ENCODE data around the gene HMGB3.

- no peak for TF ChIP-seq REST (IDR thresholded peaks at IDR 0.05; ENCODE audit: insufficient replicate concordance, low read depth)
- TF ChIP-seq, protein P1, sequence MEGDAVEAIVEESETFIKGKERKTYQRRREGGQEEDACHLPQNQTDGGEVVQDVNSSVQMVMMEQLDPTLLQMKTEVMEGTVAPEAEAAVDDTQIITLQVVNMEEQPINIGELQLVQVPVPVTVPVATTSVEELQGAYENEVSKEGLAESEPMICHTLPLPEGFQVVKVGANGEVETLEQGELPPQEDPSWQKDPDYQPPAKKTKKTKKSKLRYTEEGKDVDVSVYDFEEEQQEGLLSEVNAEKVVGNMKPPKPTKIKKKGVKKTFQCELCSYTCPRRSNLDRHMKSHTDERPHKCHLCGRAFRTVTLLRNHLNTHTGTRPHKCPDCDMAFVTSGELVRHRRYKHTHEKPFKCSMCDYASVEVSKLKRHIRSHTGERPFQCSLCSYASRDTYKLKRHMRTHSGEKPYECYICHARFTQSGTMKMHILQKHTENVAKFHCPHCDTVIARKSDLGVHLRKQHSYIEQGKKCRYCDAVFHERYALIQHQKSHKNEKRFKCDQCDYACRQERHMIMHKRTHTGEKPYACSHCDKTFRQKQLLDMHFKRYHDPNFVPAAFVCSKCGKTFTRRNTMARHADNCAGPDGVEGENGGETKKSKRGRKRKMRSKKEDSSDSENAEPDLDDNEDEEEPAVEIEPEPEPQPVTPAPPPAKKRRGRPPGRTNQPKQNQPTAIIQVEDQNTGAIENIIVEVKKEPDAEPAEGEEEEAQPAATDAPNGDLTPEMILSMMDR (IDR thresholded peaks at IDR 0.05; ENCODE audit: insufficient read depth, low read length) = no peak
- TF ChIP-seq POLR2AphosphoS5 (IDR thresholded peaks at IDR 0.05; ENCODE audit: low read depth) = no peak
- TF ChIP-seq SPI1 (IDR thresholded peaks at IDR 0.05; ENCODE audit: borderline replicate concordance, low read depth) = no peak
Observed at GRCh38 chrX:150940844-150941495, 42.2 kb upstream of the HMGB3 start.

Data from HL-60 (cell line).